ENCODE measurements around the gene RAD51D. TPM values are rescaled to one million over a fixed set of nuclear protein-coding genes. Genes with fewer than 3 reads are reported as not detected.
A peak's percentile ranks its signal among the peaks of the same experiment; 100 is the strongest.

The RAD51D gene
- polyA plus RNA-seq, 1 donor (not counting 4 experiments of a cell fraction or from before 2014, with no cell fraction given): 4.9 TPM

DNA sequence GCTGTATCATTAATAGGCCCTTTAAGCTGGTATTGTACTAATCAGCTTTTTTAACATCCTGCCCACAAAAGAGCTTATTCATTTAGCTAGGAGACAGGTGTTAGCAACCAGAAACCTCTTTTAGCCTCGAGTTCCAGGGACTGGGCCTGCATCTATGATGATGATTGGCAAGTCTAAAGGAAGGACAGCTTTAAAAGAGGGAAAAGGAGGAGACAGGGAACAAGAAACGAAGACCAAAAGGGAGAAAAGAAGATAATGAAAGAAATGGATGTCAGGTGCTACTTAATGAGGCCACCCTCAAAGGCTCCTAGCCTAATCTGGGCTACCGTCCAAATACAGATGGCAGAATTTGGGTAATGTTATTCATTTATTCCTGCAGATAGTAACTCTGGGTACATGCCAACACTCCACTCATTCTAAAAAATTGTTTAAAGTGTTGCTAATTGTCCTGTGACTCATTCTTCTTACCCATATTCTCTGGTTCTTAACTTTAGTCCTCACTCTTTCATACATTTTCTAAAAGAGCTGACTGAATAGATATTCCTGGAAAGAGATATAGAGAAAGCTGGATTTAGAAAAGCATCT is 37.5 kb downstream of the RAD51D start:
- Histone ChIP-seq H3K9me1 (ENCODE audit: control insufficient read depth, extremely low read depth, insufficient read depth, low read length) (no peaks in the 10 kb centered on the region), H3K4me1 (ENCODE audit: control insufficient read depth, extremely low read depth, insufficient read depth, low read length) (peaks cover 60% of the 10 kb centered on the region), H2AFZ (ENCODE audit: control insufficient read depth, low read length) (no peak overlapping the region), H3K27ac (ENCODE audit: control insufficient read depth, insufficient read depth, low read length) (peak overlapping the region; percentile 58), H3K9me3 (ENCODE audit: control insufficient read depth, low read depth, low read length) (no peaks in the 10 kb centered on the region), H3K36me3 (ENCODE audit: control insufficient read depth in 2 of 2, extremely low read depth in 1 of 2, insufficient read depth in 2 of 2, low read length in 2 of 2) (no peaks in the 10 kb centered on the region), H3K4me3 (ENCODE audit: control insufficient read depth in 2 of 3, extremely low read depth in 1 of 3, insufficient read depth in 2 of 3, low read depth in 1 of 3, low read length in 3 of 3) (peak overlapping the region in 1 of 3 experiments; percentile 10), H4K20me1 (ENCODE audit: control insufficient read depth, extremely low read depth, insufficient read depth, low read length) (no peaks in the 10 kb centered on the region), H3K9ac (ENCODE audit: control insufficient read depth, extremely low read depth, insufficient read depth, low read length) (no peak overlapping the region), H3K79me2 (ENCODE audit: control insufficient read depth, insufficient read depth, low read length) (peaks cover 50% of the 10 kb centered on the region), H3K27me3 (ENCODE audit: control insufficient read depth, extremely low read depth, insufficient read depth, low read length) (no peaks in the 10 kb centered on the region), H3K4me2 (ENCODE audit: control insufficient read depth, extremely low read depth, insufficient read depth, low read depth, low read length) (peak overlapping the region; percentile 53)
- peak; percentile 63 for DNase-seq (ENCODE audit: low read depth, low spot score)
- no peak for TF ChIP-seq EZH2 (IDR thresholded peaks at IDR 0.05; ENCODE audit: low read length)
- TF ChIP-seq, protein P1, sequence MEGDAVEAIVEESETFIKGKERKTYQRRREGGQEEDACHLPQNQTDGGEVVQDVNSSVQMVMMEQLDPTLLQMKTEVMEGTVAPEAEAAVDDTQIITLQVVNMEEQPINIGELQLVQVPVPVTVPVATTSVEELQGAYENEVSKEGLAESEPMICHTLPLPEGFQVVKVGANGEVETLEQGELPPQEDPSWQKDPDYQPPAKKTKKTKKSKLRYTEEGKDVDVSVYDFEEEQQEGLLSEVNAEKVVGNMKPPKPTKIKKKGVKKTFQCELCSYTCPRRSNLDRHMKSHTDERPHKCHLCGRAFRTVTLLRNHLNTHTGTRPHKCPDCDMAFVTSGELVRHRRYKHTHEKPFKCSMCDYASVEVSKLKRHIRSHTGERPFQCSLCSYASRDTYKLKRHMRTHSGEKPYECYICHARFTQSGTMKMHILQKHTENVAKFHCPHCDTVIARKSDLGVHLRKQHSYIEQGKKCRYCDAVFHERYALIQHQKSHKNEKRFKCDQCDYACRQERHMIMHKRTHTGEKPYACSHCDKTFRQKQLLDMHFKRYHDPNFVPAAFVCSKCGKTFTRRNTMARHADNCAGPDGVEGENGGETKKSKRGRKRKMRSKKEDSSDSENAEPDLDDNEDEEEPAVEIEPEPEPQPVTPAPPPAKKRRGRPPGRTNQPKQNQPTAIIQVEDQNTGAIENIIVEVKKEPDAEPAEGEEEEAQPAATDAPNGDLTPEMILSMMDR (optimal IDR thresholded peaks at IDR 0.05 in 1 of 3, IDR thresholded peaks at IDR 0.05 in 1 of 3, conservative IDR thresholded peaks at IDR 0.05 in 1 of 3; ENCODE audit: extremely low read depth in 1 of 3, insufficient read depth in 2 of 3, low read length in 3 of 3): no peak
- dilution Hi-C loops (cut with MboI; ENCODE audit: extremely low pct_ligation_motif_present, low sequenced_read_pairs): no loop called here
- peak; percentile 90 for FAIRE-seq

DNA sequence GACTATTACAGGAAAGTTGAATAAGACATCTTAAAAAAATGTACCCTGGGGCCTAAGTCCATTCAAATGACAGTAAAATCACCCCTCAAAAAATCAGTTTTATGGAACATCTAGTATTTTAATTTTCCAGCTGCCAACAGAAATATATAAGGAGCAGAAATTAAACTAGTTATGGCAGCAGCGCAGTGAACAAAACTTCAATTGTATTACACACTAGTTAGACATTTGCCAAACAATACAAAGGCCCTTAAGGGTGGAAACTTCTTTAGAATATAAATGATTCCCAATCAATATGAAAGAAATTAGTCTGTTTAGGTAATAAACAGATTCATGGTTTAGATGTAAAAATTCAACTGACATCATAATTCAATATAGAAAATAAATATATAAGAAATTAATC is 38.0 kb downstream of the RAD51D start:
- no peak overlapping the region for H2AFZ ChIP-seq (ENCODE audit: control insufficient read depth, low read length)
- peak overlapping the region; percentile 58 for H3K27ac ChIP-seq (ENCODE audit: control insufficient read depth, insufficient read depth, low read length)
- no peak overlapping the region for H3K4me3 ChIP-seq (ENCODE audit: control insufficient read depth in 2 of 3, extremely low read depth in 1 of 3, insufficient read depth in 2 of 3, low read depth in 1 of 3, low read length in 3 of 3)
- H3K4me1 ChIP-seq (ENCODE audit: control insufficient read depth, extremely low read depth, insufficient read depth, low read length): peaks cover 55% of the 10 kb centered on the region
- no peaks in the 10 kb centered on the region for H3K9me3 ChIP-seq (ENCODE audit: control insufficient read depth, low read depth, low read length)
- H3K79me2 ChIP-seq (ENCODE audit: control insufficient read depth, insufficient read depth, low read length): peaks cover 49% of the 10 kb centered on the region
- peak overlapping the region; percentile 53 for H3K4me2 ChIP-seq (ENCODE audit: control insufficient read depth, extremely low read depth, insufficient read depth, low read depth, low read length)
- FAIRE-seq (no peak), DNase-seq (ENCODE audit: low read depth, low spot score) (no peak)
- H4K20me1 ChIP-seq (ENCODE audit: control insufficient read depth, extremely low read depth, insufficient read depth, low read length): no peaks in the 10 kb centered on the region
- no peaks in the 10 kb centered on the region for H3K36me3 ChIP-seq (ENCODE audit: control insufficient read depth in 2 of 2, extremely low read depth in 1 of 2, insufficient read depth in 2 of 2, low read length in 2 of 2)
- dilution Hi-C loops (cut with MboI; ENCODE audit: extremely low pct_ligation_motif_present, low sequenced_read_pairs): no loop called here
- H3K9ac ChIP-seq (ENCODE audit: control insufficient read depth, extremely low read depth, insufficient read depth, low read length): no peak overlapping the region
- H3K9me1 ChIP-seq (ENCODE audit: control insufficient read depth, extremely low read depth, insufficient read depth, low read length): no peaks in the 10 kb centered on the region
- TF ChIP-seq, protein P1 (optimal IDR thresholded peaks at IDR 0.05 in 1 of 3, IDR thresholded peaks at IDR 0.05 in 1 of 3, conservative IDR thresholded peaks at IDR 0.05 in 1 of 3; ENCODE audit: extremely low read depth in 1 of 3, insufficient read depth in 2 of 3, low read length in 3 of 3): no peak
- no peak for TF ChIP-seq EZH2 (IDR thresholded peaks at IDR 0.05; ENCODE audit: low read length)
- H3K27me3 ChIP-seq (ENCODE audit: control insufficient read depth, extremely low read depth, insufficient read depth, low read length): no peaks in the 10 kb centered on the region

All from keratinocyte (primary cell).